ENCODE results near the gene P4HA2. TPM values are rescaled to one million over a fixed set of nuclear protein-coding genes. Genes with fewer than 3 reads are reported as not detected.

P4HA2 gene
- total and polyA plus RNA-seq, 2 of the 8 experiments (the other 6 are each of a cell fraction or from before 2014, with no cell fraction given) = 7.4 to 9.3 TPM

DNA sequence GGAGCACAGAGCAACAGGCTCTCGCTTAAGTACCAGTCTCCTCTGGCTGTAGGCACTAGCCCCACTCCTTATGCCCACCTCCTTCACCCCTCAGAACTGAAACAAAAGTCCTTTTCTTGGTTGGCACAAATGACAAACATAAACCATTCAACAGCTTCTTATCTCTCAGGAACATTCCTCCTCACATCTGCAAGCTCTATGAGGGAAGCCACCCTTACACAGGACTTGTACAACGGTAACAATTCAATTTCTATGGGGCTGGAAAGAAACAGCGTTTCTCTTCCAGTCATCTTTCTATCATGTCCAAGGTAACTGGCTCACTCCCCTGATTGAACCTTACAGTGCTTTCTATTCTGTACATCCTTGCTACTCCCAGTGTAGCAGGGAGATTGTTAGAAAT, 80.0 kb downstream of the P4HA2 start:
- Histone ChIP-seq H2BK20ac (ENCODE audit: low read length) (no peak overlapping the region), H3K9ac (replicated peaks in 1 of 4; ENCODE audit: extremely low read depth in 1 of 4, low read depth in 3 of 4, low read length in 3 of 4) (no peak overlapping the region), H4K5ac (ENCODE audit: insufficient read length, low read depth, low read length) (no peak overlapping the region), H3K56ac (replicated peaks; ENCODE audit: insufficient read length, low read depth, low read length) (no peak overlapping the region), H3K23ac (ENCODE audit: insufficient read length) (no peak overlapping the region), H4K20me1 (replicated peaks in 1 of 2; ENCODE audit: control insufficient read depth in 1 of 2, insufficient read depth in 2 of 2, low read length in 2 of 2) (no peaks in the 10 kb centered on the region), H3K79me1 (ENCODE audit: low read depth, low read length) (no peaks in the 10 kb centered on the region), H4K91ac (replicated peaks; ENCODE audit: insufficient read length, low read length) (no peak overlapping the region), H3K14ac (ENCODE audit: insufficient read length) (no peak overlapping the region), H3K18ac (ENCODE audit: extremely low read depth, low read length) (no peak overlapping the region), H3K4me2 (ENCODE audit: insufficient read depth in 1 of 2, low read depth in 2 of 2, low read length in 2 of 2) (no peak overlapping the region), H3K36me3 (ENCODE audit: control insufficient read depth in 2 of 4, insufficient read depth in 4 of 4, low read length in 3 of 4) (no peaks in the 10 kb centered on the region), H2AK5ac (ENCODE audit: low read depth, low read length) (no peak overlapping the region), H4K8ac (ENCODE audit: extremely low read depth, insufficient read depth, low read length) (no peak overlapping the region), H3K79me2 (ENCODE audit: control insufficient read depth in 1 of 2, insufficient read depth in 2 of 2, low read length in 2 of 2) (no peaks in the 10 kb centered on the region), H3K27ac (ENCODE audit: low read depth, low read length) (no peak overlapping the region), H3K4me1 (replicated peaks in 1 of 4; ENCODE audit: control insufficient read depth in 3 of 4, insufficient read depth in 4 of 4, low read length in 3 of 4) (no peaks in the 10 kb centered on the region), H3K4me3 (ENCODE audit: extremely low read depth in 1 of 4, insufficient read depth in 2 of 4, low read depth in 3 of 4, low read length in 4 of 4) (no peak overlapping the region), H3K23me2 (ENCODE audit: low read depth, low read length) (no peaks in the 10 kb centered on the region), H3K27me3 (replicated peaks in 1 of 4; ENCODE audit: control insufficient read depth in 3 of 4, extremely low read depth in 1 of 4, insufficient read depth in 3 of 4, low read length in 3 of 4) (no peaks in the 10 kb centered on the region; a peak in 1 of 7 replicates), H2BK15ac (ENCODE audit: low read length) (no peak overlapping the region), H2BK12ac (ENCODE audit: low read depth, low read length) (no peak overlapping the region), H3K9me3 (ENCODE audit: insufficient read depth in 2 of 2, low read depth in 1 of 2, low read length in 1 of 2) (peaks cover 6 to 8% of the 10 kb centered on the region in 2 experiments; a peak in 3 of 4 replicates), H2BK120ac (replicated peaks; ENCODE audit: low read depth, low read length) (no peak overlapping the region), H2AFZ (ENCODE audit: low read length) (no peak overlapping the region), H2BK5ac (ENCODE audit: low read depth, low read length) (no peak overlapping the region), H3K4ac (replicated peaks; ENCODE audit: insufficient read length, low read depth, low read length) (no peak overlapping the region)
- CTCF ChIA-PET (ENCODE audit: partially characterized antibody) = interaction anchor here (0.9 kb wide), 1 partner anchor 30 kb away, joined by 3 read pairs; no protein-coding TSS in a partner anchor
- TF ChIP-seq SP2 (IDR thresholded peaks at IDR 0.05; ENCODE audit: low read length) (no peak), JUN (IDR thresholded peaks at IDR 0.05; ENCODE audit: low read depth, low read length) (no peak), SRF (IDR thresholded peaks at IDR 0.05; ENCODE audit: low read depth, low read length) (no peak), RNF2 (IDR thresholded peaks at IDR 0.05; ENCODE audit: borderline replicate concordance, low read depth, low read length, missing control alignments, poor library complexity, severe bottlenecking) (no peak), CHD1 (IDR thresholded peaks at IDR 0.05; ENCODE audit: low read depth, low read length) (no peak), HDAC2 (IDR thresholded peaks at IDR 0.05; ENCODE audit: borderline replicate concordance in 1 of 2, low read depth in 2 of 2, low read length in 2 of 2) (no peak), MAFK (IDR thresholded peaks at IDR 0.05; ENCODE audit: low read depth, low read length) (no peak), BACH1 (IDR thresholded peaks at IDR 0.05; ENCODE audit: low read length) (no peak), KDM1A (IDR thresholded peaks at IDR 0.05; ENCODE audit: borderline replicate concordance, low read length) (no peak), TEAD4 (IDR thresholded peaks at IDR 0.05; ENCODE audit: low read depth, low read length) (no peak), MAX (IDR thresholded peaks at IDR 0.05) (no peak)
- TF ChIP-seq, protein P1, sequence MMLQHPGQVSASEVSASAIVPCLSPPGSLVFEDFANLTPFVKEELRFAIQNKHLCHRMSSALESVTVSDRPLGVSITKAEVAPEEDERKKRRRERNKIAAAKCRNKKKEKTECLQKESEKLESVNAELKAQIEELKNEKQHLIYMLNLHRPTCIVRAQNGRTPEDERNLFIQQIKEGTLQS (IDR thresholded peaks at IDR 0.05; ENCODE audit: insufficient read depth, low read depth, low read length) = no peak
- DNase-seq (ENCODE audit: low read depth in 1 of 2, low spot score in 2 of 2) (no peak), FAIRE-seq (no peak)
- POLR2A ChIA-PET (ENCODE audit: partially characterized antibody) = no interaction called here
- WGBS, 2 experiments (ENCODE audit: extremely low coverage in 1 of 2, insufficient coverage in 1 of 2, insufficient read length in 1 of 2, insufficient replicate concordance in 2 of 2, low coverage in 1 of 2, low lambda C conversion rate in 2 of 2, missing lambda C conversion rate in 1 of 2) = 89% methylated on average over 3 of the region's 3 CpGs; no CpG with 5 or more reads in 1 of the 2 experiments

All from H1 (cell line).